Measurements from ENCODE around the gene SQOR. TPM values are rescaled to one million over a fixed set of nuclear protein-coding genes. Genes with fewer than 3 reads are reported as not detected.

The SQOR gene
- total and polyA plus RNA-seq, 2 experiments from 2014 or later, result 0.23 TPM; not detected in 1

DNA sequence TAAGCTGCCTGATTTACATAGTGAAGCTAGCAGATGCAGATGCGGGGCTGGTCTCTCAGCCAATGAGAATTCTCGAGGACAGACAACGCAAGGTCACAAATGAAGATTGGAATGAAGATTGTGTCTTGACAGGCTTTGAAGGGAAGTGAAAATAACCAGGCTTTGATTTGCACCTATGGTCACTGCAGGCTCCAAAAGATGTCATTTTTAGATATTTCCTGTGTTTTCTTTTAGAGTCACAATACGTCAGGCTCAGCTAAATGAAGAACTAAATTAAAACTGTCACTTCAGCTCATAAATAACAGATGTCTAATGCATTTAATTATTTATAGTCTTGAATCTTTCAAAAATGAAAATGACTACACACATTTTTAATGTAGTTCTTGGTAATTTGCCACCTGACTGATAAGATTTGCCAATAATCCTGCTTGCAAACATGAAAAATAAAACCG lies 99.5 kb downstream of the SQOR start:
- Histone ChIP-seq H2AFZ (no peak overlapping the region), H4K20me1 (replicated peaks; ENCODE audit: insufficient read depth) (no peaks in the 10 kb centered on the region), H3K4me2 (no peak overlapping the region), H3K36me3 (ENCODE audit: insufficient read depth) (no peaks in the 10 kb centered on the region), H3K27me3 (ENCODE audit: insufficient read depth) (no peaks in the 10 kb centered on the region), H3K9me2 (ENCODE audit: insufficient read depth) (no peaks in the 10 kb centered on the region), H3K4me3 (no peak overlapping the region), H3K4me1 (ENCODE audit: insufficient read depth) (no peaks in the 10 kb centered on the region), H3K27ac (ENCODE audit: low read depth) (no peak overlapping the region), H3F3A (replicated peaks; ENCODE audit: low read depth) (no peaks in the 10 kb centered on the region), H3K79me2 (replicated peaks; ENCODE audit: insufficient read depth) (no peaks in the 10 kb centered on the region)
- H3K27me3 Mint-ChIP-seq (ENCODE audit: insufficient read depth, low read depth, poor library complexity), result peaks cover 1% of the 10 kb centered on the region
- no peak for ATAC-seq
- TF ChIP-seq NANOG (IDR thresholded peaks at IDR 0.05; ENCODE audit: borderline replicate concordance) (no peak), JUNB (IDR thresholded peaks at IDR 0.05; ENCODE audit: unreplicated experiment) (no peak), EZH2phosphoT487 (IDR thresholded peaks at IDR 0.05; ENCODE audit: unreplicated experiment) (no peak), STAT1 (IDR thresholded peaks at IDR 0.05; ENCODE audit: unreplicated experiment) (no peak), EZH2 (IDR thresholded peaks at IDR 0.05; ENCODE audit: low read depth, unreplicated experiment) (no peak), ZNF114 (CRISPR knock-in tag; IDR thresholded peaks at IDR 0.05) (no peak), POLR2AphosphoS5 (IDR thresholded peaks at IDR 0.05; ENCODE audit: low read depth) (no peak), CREB1 (CRISPR knock-in tag; IDR thresholded peaks at IDR 0.05; ENCODE audit: low read depth) (no peak), ZNF331 (CRISPR knock-in tag; IDR thresholded peaks at IDR 0.05; ENCODE audit: low read depth) (no peak)
- TF ChIP-seq, protein P1, sequence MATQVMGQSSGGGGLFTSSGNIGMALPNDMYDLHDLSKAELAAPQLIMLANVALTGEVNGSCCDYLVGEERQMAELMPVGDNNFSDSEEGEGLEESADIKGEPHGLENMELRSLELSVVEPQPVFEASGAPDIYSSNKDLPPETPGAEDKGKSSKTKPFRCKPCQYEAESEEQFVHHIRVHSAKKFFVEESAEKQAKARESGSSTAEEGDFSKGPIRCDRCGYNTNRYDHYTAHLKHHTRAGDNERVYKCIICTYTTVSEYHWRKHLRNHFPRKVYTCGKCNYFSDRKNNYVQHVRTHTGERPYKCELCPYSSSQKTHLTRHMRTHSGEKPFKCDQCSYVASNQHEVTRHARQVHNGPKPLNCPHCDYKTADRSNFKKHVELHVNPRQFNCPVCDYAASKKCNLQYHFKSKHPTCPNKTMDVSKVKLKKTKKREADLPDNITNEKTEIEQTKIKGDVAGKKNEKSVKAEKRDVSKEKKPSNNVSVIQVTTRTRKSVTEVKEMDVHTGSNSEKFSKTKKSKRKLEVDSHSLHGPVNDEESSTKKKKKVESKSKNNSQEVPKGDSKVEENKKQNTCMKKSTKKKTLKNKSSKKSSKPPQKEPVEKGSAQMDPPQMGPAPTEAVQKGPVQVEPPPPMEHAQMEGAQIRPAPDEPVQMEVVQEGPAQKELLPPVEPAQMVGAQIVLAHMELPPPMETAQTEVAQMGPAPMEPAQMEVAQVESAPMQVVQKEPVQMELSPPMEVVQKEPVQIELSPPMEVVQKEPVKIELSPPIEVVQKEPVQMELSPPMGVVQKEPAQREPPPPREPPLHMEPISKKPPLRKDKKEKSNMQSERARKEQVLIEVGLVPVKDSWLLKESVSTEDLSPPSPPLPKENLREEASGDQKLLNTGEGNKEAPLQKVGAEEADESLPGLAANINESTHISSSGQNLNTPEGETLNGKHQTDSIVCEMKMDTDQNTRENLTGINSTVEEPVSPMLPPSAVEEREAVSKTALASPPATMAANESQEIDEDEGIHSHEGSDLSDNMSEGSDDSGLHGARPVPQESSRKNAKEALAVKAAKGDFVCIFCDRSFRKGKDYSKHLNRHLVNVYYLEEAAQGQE (IDR thresholded peaks at IDR 0.05; ENCODE audit: unreplicated experiment), result no peak
- TF ChIP-seq, protein P2, sequence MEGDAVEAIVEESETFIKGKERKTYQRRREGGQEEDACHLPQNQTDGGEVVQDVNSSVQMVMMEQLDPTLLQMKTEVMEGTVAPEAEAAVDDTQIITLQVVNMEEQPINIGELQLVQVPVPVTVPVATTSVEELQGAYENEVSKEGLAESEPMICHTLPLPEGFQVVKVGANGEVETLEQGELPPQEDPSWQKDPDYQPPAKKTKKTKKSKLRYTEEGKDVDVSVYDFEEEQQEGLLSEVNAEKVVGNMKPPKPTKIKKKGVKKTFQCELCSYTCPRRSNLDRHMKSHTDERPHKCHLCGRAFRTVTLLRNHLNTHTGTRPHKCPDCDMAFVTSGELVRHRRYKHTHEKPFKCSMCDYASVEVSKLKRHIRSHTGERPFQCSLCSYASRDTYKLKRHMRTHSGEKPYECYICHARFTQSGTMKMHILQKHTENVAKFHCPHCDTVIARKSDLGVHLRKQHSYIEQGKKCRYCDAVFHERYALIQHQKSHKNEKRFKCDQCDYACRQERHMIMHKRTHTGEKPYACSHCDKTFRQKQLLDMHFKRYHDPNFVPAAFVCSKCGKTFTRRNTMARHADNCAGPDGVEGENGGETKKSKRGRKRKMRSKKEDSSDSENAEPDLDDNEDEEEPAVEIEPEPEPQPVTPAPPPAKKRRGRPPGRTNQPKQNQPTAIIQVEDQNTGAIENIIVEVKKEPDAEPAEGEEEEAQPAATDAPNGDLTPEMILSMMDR (conservative IDR thresholded peaks at IDR 0.05; ENCODE audit: low read depth in 2 of 2), result no peak
- TF ChIP-seq, protein P3, sequence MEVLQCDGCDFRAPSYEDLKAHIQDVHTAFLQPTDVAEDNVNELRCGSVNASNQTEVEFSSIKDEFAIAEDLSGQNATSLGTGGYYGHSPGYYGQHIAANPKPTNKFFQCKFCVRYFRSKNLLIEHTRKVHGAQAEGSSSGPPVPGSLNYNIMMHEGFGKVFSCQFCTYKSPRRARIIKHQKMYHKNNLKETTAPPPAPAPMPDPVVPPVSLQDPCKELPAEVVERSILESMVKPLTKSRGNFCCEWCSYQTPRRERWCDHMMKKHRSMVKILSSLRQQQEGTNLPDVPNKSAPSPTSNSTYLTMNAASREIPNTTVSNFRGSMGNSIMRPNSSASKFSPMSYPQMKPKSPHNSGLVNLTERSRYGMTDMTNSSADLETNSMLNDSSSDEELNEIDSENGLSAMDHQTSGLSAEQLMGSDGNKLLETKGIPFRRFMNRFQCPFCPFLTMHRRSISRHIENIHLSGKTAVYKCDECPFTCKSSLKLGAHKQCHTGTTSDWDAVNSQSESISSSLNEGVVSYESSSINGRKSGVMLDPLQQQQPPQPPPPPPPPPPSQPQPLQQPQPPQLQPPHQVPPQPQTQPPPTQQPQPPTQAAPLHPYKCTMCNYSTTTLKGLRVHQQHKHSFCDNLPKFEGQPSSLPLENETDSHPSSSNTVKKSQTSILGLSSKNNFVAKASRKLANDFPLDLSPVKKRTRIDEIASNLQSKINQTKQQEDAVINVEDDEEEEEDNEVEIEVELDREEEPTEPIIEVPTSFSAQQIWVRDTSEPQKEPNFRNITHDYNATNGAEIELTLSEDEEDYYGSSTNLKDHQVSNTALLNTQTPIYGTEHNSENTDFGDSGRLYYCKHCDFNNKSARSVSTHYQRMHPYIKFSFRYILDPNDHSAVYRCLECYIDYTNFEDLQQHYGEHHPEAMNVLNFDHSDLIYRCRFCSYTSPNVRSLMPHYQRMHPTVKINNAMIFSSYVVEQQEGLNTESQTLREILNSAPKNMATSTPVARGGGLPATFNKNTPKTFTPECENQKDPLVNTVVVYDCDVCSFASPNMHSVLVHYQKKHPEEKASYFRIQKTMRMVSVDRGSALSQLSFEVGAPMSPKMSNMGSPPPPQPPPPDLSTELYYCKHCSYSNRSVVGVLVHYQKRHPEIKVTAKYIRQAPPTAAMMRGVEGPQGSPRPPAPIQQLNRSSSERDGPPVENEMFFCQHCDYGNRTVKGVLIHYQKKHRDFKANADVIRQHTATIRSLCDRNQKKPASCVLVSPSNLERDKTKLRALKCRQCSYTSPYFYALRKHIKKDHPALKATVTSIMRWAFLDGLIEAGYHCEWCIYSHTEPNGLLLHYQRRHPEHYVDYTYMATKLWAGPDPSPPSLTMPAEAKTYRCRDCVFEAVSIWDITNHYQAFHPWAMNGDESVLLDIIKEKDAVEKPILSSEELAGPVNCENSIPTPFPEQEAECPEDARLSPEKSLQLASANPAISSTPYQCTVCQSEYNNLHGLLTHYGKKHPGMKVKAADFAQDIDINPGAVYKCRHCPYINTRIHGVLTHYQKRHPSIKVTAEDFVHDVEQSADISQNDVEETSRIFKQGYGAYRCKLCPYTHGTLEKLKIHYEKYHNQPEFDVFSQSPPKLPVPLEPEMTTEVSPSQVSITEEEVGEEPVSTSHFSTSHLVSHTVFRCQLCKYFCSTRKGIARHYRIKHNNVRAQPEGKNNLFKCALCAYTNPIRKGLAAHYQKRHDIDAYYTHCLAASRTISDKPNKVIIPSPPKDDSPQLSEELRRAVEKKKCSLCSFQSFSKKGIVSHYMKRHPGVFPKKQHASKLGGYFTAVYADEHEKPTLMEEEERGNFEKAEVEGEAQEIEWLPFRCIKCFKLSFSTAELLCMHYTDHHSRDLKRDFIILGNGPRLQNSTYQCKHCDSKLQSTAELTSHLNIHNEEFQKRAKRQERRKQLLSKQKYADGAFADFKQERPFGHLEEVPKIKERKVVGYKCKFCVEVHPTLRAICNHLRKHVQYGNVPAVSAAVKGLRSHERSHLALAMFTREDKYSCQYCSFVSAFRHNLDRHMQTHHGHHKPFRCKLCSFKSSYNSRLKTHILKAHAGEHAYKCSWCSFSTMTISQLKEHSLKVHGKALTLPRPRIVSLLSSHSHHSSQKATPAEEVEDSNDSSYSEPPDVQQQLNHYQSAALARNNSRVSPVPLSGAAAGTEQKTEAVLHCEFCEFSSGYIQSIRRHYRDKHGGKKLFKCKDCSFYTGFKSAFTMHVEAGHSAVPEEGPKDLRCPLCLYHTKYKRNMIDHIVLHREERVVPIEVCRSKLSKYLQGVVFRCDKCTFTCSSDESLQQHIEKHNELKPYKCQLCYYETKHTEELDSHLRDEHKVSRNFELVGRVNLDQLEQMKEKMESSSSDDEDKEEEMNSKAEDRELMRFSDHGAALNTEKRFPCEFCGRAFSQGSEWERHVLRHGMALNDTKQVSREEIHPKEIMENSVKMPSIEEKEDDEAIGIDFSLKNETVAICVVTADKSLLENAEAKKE (CRISPR knock-in tag; IDR thresholded peaks at IDR 0.05), result no peak
- TF ChIP-seq, protein P4, sequence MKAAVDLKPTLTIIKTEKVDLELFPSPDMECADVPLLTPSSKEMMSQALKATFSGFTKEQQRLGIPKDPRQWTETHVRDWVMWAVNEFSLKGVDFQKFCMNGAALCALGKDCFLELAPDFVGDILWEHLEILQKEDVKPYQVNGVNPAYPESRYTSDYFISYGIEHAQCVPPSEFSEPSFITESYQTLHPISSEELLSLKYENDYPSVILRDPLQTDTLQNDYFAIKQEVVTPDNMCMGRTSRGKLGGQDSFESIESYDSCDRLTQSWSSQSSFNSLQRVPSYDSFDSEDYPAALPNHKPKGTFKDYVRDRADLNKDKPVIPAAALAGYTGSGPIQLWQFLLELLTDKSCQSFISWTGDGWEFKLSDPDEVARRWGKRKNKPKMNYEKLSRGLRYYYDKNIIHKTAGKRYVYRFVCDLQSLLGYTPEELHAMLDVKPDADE (IDR thresholded peaks at IDR 0.05), result no peak
- H3K4me3 Mint-ChIP-seq, result no peak overlapping the region
- H3K36me3 Mint-ChIP-seq (ENCODE audit: low read depth), result peaks cover 8% of the 10 kb centered on the region; the same call in 1 of the 3 replicates
- peaks cover 83% of the 10 kb centered on the region for H3K9me3 Mint-ChIP-seq
- H3K27ac Mint-ChIP-seq, result no peak overlapping the region
- no peak for DNase-seq (ENCODE audit: low spot score)
- no peaks in the 10 kb centered on the region for H3K4me1 Mint-ChIP-seq

All from GM23338 (cell line).